GM19099 (cell line): ENCODE data around the gene NUF2.

ENCODE experiments used
- POLR2A ChIP-seq: IDR thresholded peaks from 3 replicates; pipeline ENCODE4 v1.6.1; 2011; ENCODE audit warnings: low read depth; ENCODE audit not compliant: insufficient read length; ENCODE audit errors: extremely low read depth

NUF2 gene

DNA sequence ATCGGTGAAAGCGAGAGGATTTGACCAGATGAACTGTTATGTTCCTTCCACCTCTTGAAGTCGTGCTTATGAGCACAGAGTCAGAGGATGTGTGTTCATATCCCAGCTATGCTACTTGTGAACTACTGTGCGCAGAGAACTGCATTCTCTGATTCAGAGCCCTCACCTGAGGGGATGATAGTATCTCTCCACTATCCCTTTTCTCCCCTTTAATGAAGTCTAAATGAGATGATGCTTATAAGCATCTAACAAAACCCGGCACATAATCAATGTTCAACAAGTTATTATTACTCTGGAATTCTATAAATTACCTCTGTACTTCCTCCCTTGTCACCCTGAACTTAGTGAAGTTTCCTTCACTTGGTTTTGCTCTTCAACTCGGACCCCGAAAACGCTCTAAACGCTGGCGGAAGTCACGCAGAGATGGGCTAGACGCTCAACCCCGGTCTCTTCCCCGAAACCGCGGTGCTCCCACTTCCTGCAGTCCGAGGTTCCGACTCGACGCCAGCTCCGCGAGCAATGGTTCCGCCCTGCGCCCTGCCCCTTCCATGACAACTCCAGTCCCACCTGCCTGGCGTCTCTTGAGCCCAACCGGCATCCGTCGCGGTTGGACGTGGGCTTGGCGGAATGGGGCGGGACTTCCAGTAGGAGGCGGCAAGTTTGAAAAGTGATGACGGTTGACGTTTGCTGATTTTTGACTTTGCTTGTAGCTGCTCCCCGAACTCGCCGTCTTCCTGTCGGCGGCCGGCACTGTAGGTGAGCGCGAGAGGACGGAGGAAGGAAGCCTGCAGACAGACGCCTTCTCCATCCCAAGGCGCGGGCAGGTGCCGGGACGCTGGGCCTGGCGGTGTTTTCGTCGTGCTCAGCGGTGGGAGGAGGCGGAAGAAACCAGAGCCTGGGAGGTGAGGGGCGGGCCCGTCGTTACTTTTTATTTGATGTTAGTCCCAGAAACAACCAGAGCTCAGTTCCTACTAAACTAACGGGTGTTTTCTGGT, at the start of gene NUF2:
NUF2 (plus strand) TSS at position 644 of the 995 bp plus-strand sequence. CDS start 4,098 bp downstream, outside the sequence.
- peak; percentile 81 for TF ChIP-seq POLR2A

DNA sequence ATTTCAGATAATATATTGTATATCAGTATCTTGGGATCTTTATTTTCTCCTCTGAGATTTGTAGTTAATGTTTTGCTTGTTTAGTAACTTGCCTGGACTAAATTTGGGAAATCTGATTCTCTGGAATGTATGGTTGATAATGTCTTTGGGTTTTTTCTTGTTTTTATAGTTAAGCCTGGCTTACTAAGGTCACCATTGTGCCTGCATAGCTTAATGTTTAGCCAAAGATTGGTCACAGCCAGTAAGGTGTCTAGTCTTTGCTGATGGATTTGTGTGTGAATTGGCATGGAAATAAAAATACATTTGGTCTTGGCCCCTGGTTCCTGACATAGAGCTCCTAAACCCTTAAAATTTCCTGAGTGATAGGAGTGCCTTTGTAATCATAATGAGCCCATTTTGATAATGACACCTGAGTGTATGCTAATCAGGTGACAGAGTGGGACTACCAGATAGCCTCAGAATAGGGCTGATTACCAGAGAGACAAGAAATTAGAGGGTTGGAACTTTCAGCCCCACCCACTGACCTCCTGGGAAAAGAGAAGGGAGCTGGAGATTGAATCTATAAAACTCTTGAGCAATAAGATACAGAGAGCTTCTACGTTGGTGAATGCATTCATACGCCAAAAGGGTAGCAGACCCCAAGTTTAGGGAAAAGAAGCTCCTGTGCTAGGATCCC, 47.9 kb upstream of the NUF2 start:
- TF ChIP-seq POLR2A = no peak

DNA sequence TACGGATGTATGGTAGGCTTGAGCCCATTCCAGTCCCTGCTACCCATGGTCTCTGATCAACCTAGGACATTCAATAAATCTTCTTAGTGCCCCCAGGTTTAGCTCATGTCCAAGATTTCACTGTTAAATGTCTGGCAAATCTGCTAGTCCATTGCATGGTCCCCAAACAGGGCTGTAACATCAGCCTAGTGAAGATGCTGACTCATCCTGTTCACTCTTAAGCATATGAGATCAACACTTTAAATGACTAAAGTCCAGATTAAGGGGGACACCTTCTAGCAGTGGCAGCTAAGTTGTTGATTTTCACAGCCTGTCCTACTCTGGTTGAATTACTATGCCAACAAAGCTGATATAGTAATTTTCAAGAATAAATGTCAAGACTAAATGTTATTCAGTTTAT, 46.5 kb upstream of the NUF2 start:
- TF ChIP-seq POLR2A = no peak

DNA sequence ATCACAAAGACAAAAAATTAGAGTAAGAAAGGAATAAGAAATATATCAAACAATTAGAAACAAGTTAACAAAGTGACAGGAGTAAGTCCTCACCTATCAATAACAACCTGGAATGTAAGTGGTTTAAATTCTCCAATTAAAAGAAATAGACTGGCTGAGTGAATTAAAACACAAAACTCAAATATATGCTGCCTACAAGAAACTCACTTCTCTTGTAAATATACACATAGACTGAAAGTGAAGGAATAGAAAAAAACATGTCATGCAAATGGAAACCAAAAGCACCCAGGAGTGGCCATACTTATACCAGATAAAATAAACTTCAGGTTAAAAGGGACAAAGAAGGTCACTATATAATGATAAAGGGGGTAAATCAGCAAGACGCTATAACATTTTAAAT, 43.2 kb upstream of the NUF2 start:
- TF ChIP-seq POLR2A = no peak

DNA sequence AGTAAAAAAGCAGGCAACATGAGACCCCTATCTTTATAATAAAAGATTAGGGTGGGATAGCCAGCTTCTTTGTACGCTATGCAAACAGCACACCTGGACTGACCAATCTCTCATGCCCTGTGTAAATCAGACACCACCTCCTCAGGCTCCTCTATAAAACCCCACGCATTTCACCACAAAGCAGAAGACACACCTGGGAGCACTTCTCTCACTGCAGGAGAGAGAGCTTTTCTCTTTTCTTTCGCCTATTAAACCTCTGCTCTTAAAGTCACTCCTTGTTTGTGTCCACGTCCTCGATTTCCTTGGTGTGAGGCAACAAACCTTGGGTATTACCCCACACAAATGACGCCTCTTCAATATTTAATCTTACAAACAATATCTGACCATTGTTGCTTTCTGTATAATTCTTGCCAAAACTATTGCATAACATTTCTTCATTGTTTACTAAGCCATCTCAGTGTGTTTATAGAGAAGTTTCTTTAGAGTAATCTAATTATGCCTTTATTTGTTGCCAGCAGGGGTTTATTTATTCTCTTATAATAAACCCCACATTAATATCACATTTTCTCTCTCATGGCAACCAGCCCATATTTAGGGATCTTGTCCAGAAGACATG, 31.6 kb upstream of the NUF2 start:
- no peak for TF ChIP-seq POLR2A

DNA sequence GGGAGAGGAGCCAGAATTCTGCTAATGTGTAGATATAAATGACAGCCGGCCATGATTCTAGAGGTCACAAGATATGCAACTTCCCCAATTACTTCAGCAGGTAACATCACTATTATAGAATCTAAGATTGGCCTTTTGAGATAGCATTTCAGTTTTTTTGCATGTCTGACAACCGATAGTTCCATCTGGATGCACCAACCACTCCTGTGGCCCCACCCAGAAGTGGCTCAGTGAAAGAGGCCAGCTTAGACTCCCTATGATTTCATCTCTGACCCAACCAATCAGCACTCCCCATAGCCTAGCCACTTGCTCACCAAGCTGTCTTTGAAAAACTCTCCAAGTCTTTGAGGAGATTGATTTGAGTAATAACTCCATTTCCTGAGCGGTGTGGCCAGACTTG, 30.3 kb upstream of the NUF2 start:
- no peak for TF ChIP-seq POLR2A

DNA sequence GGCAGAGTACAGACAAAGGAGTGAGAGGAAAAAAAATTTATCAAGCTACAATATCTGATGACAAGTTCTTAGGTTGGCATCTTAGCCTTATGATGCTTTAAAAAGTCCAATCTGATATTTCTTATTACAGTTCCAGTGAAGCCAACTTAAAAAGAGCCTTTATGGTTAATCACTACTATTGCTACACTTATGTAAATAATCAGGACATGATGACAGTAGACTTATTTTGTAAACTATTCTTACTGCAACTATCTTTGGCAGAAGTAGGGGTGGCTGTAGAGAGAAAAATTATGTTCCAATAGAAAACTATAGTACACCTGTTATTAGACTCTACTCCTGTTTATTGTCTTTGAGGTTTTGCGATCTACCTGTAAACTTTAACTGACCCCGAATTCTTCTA, 25.8 kb upstream of the NUF2 start:
- TF ChIP-seq POLR2A = no peak

DNA sequence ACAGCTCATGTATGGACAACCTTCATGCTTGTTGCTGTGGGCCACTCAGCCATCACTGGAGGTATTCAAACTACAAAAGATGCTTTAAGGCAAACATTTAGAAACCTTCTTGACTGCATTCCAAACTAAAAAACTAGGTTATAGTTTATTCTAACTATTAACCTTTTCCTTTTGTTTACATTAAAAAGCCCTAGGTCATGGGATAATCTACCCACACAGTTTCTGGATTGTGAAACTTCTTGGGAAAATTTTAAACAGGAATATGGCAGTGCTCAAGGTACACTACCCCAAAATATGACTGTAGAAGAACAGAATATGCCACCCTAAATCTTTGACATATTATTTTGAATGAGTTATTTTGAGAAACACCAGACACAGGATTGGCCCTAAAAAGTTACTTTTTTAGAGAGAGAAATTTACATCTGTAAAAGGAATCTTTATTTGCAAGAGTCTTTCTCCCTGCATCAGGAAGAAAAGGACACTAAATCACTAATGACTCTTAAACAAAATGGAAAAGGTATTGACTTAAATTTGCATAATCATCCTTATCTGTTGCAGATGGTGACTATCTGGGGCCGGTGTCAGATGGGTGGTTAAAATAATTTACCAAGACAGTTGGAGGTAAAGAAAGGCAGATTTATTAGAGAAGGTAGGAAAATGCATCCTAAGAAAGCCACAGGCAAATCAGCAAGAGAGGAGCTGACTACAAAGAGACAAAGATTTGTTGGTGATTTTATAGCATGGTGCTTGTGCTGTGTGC, 25.1 kb upstream of the NUF2 start:
- no peak for TF ChIP-seq POLR2A

DNA sequence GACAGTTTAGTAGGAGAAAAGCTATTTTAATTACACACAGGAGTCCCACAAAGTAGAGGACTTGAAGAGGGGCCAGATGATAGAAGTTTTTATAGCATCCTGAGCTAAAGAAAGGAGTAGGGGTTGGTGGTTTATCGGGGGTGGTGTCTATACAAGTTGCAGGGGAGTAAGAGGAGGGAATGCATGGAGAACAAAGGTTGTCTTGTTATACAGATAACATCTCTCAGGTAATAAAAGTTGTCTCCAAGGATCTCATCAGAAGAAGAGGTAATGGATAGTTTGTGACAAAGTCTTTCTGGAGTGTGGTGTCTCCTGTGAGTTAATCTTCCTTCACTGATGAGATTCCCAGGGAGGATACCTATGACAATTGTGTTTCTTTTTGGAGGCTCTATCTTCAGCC, 23.4 kb upstream of the NUF2 start:
- no peak for TF ChIP-seq POLR2A

DNA sequence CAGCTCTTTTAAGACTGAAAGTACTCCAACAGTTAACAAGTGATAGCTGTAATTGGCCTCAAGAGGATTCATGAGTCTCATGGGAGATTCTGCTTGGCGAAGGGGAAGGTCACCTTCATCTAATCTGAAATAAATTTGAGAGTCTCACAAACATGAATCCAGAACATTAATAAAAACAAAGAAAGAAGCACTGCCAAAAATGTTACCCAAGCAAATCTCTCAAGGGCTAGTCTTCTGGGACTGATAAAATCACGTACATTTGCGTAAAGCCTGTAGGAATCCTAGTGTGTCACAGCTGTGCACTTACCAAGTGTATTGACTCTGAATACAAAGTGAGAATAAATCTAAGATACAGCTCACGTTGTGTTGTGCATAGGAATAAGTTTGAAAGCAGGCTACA, 21.2 kb upstream of the NUF2 start:
- TF ChIP-seq POLR2A = no peak

DNA sequence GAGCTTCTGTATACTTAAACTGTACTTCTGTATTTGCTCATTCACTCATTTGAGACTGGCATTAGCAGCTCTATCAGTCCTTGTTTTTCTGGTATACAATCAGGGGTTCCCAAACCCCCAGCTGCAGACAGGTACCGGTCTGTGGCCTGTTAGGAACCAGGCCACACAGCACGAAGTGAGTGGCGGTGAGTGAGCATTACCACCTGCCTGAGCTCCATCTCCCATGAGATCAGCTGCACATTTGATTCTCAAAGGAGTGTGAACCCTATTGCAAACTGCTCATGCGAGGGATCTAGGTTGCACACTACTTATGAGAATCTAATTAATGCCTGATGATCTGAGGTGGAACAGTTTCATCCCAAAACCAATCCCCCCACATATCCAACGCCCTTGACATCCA, 18.2 kb upstream of the NUF2 start:
- TF ChIP-seq POLR2A = no peak

DNA sequence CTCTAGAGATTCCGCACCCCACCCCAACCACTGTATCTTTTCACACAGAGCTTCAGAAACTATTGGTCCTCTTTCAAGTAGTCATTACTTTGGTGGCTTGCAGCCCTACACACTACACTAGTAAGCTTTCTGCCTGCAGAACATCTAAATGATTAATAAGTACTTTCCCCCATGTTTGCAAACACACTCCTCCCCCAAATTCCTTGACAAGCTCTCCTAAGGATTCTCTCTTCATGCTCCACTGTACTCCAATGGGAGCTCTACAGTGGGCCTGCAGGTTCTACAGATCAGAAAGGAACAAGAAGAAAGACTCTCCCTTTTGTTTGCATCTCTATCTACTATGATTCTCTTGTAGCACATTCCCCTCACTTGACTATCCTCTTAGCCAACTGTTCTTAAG, 16.3 kb upstream of the NUF2 start:
- no peak for TF ChIP-seq POLR2A

DNA sequence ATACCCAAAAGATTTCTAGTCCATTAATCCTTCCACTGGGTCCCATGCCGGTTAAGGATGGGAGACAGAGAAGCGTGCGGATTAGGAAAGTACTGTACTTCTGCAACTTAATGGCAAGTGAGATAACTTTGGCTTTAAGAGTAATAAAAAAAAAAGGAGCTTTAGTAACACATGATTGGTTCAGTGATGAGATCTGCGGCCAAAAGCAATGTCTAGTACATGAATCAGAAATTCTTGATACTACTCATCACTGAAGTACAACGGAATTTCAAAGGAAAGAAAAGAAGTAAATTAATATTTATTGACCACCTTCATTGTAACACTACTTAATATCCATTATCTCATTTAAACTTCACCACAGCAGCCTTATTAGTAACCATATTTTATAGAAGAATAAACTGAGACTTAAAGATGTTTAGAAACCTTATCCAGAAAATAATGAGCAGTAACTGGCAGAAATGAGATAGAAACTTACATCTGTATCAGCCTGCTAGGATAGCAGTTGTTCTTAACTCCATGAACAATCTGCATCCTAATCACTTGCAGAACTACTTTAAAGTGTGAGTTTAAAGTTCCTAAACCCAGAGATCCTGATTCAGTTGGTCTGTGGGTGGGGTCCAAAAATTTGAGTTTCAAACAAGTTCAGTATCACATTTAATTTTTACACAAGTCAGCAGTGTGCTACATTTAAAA, 14.1 kb upstream of the NUF2 start:
- no peak for TF ChIP-seq POLR2A

DNA sequence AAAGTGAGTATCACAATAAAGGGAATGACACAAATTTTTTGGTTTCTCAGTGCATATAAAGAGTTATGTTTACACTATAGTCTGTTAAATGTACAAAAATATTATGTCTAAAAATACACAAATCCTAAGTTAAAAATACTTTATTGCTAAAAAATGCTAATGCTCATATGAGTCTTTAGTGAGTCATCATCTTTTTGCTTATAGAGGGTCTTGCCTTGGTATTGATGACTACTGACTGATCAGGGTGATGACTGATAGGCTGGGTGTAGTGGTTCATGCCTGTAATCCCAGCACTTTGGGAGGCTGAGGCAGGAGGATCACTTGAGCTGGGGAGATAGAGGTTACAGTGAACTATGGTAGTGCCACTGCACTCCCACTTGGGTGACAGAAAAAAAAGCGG, 12.9 kb upstream of the NUF2 start:
- TF ChIP-seq POLR2A = no peak
